Measurements from ENCODE around the gene FBXO36. TPM values are rescaled to one million over a fixed set of nuclear protein-coding genes. Genes with fewer than 3 reads are reported as not detected.

Gene FBXO36
- total RNA-seq, 1 donor from 2014 or later: 0.58 TPM

DNA sequence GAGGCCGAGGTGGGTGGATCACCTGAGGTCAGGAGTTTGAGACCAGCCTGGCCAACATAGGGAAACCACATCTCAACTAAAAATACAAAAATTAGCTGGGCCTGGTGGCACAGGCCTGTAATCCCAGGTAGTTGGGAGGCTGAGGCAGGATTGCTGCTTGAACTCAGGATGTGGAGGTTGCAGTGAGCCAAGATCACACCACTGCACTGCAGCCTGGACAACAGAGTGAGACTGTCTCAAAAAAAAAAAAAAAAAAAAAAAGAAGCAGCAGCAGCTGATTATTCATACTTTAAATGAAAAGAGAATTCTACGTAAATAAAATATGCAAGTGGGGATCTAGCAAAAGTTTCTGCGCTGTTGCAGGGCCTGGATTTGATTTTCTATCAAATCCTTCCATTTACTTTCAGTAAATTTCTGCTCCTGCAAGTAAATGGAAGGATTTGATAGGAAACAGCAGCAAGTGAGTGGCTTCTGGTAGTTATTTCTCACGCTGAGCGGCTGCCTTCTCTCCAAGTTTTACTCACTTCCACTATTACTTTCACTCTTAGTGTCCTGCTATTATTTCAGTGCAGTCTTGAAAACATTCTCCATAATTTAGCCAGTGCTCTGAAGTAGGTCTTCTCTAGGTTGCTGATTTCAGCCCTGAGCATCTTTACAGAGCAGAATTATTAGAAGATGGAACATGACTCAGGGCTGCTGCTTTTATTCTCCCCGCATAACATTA is 78.0 kb downstream of the FBXO36 start:
- H3K36me3 ChIP-seq: no peaks in the 10 kb centered on the region
- no peak overlapping the region for H3K27ac ChIP-seq (replicated peaks)
- intact Hi-C loops (cut with micrococcal nuclease): loop anchor here (10.0 kb wide), 1 partner anchor 65 kb away; the partner anchor contains the start of gene SLC16A14
- no peak for DNase-seq
- H3K27me3 ChIP-seq (ENCODE audit: low read depth): no peaks in the 10 kb centered on the region
- H3K9me3 ChIP-seq (replicated peaks): no peaks in the 10 kb centered on the region
- no peaks in the 10 kb centered on the region for H3K4me1 ChIP-seq
- no peak overlapping the region for H3K4me3 ChIP-seq
- TF ChIP-seq, protein P1, sequence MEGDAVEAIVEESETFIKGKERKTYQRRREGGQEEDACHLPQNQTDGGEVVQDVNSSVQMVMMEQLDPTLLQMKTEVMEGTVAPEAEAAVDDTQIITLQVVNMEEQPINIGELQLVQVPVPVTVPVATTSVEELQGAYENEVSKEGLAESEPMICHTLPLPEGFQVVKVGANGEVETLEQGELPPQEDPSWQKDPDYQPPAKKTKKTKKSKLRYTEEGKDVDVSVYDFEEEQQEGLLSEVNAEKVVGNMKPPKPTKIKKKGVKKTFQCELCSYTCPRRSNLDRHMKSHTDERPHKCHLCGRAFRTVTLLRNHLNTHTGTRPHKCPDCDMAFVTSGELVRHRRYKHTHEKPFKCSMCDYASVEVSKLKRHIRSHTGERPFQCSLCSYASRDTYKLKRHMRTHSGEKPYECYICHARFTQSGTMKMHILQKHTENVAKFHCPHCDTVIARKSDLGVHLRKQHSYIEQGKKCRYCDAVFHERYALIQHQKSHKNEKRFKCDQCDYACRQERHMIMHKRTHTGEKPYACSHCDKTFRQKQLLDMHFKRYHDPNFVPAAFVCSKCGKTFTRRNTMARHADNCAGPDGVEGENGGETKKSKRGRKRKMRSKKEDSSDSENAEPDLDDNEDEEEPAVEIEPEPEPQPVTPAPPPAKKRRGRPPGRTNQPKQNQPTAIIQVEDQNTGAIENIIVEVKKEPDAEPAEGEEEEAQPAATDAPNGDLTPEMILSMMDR (IDR thresholded peaks at IDR 0.05; ENCODE audit: borderline replicate concordance): no peak

DNA sequence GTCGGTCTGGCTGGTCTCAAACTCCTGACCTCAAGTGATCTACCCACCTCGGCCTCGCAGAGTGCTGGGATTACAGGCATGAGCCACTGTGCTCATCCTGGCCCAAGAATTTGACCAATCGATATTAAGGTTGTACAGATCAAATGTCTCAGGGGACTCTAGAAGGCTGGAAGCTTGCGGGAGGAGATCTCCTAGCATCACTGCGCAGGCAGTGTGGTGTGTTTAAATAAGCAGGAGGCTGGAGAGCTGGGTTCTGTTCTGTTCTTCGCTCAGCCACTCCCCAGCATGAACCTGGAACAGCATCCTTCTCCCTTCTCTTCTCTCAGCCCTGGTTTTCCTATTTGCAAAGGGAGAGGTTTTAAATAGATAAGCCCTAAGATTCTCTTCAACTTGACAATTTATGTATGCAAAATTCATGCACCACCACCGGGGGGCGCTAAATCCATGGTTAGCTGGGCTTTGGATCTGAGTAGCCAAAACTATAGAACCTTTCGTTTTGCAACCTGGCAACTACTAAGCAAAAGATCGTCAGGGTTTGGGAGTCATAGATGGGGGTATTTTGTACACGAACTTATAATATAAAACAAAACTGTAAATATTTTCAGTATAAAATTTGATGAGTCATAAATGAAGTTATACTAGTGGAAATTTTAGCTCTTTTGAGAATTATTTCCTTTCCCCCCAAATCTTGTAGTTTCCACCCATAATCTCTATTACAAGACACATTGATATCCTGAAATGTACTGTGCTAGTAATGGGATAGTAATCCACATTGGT is 85.8 kb downstream of the FBXO36 start:
- TF ChIP-seq, protein P1 (IDR thresholded peaks at IDR 0.05; ENCODE audit: borderline replicate concordance): peak; percentile 87
- Histone ChIP-seq H3K4me1 (peaks cover 6% of the 10 kb centered on the region), H3K27me3 (ENCODE audit: low read depth) (no peaks in the 10 kb centered on the region), H3K36me3 (no peaks in the 10 kb centered on the region), H3K27ac (replicated peaks) (no peak overlapping the region), H3K9me3 (replicated peaks) (no peaks in the 10 kb centered on the region), H3K4me3 (peak overlapping the region; percentile 30)
- intact Hi-C loops (cut with micrococcal nuclease): loop anchor here (5.0 to 10.0 kb wide), 2 partner anchors 57 to 604 kb away; partner anchors contain the start of gene SLC16A14
- peak; percentile 69 for DNase-seq

DNA sequence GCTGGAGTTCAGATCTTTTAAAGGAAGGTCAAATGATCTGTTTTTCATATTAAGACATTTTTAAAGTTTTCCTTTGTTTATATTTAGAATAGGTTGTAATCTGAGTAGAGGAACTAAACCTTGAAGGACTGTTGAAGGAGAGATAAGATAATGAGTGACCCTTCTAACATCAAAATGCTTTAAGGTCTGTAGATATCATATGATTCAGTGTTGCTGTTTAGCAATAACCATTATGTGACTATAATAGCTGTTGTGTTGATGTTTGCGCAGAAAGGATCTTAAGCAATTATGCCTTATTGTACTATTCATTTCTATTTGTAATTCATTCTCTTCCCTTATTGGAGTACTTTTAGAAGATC is 86.4 kb downstream of the FBXO36 start:
- H3K4me1 ChIP-seq: peaks cover 6% of the 10 kb centered on the region
- intact Hi-C loops (cut with micrococcal nuclease): loop anchor here (5.0 to 10.0 kb wide), 2 partner anchors 56 to 604 kb away; partner anchors contain the start of gene SLC16A14
- H3K9me3 ChIP-seq (replicated peaks): no peaks in the 10 kb centered on the region
- H3K4me3 ChIP-seq: peak overlapping the region; percentile 30
- no peak for DNase-seq
- no peak overlapping the region for H3K27ac ChIP-seq (replicated peaks)
- H3K27me3 ChIP-seq (ENCODE audit: low read depth): no peaks in the 10 kb centered on the region
- TF ChIP-seq, protein P1 (IDR thresholded peaks at IDR 0.05; ENCODE audit: borderline replicate concordance): no peak
- H3K36me3 ChIP-seq: no peaks in the 10 kb centered on the region

DNA sequence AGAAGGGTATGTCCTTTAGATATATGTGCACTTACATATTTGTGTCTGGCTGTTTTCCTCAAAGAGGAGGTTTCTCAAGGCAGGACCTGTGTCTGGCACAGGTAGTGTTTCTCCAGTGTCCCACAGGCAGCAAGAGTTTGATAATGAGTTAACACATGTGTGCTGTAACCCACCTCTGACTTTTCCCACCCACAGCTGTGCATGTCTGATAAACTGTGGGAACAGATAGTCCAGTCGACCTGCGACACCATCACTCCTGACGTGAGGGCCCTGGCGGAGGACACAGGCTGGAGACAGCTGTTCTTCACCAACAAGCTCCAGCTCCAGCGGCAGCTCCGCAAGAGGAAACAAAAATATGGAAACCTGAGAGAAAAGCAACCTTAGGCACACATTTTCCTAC is 88.2 kb downstream of the FBXO36 start:
- intact Hi-C loops (cut with micrococcal nuclease): loop anchor here (10.0 kb wide), 1 partner anchor 154 kb away; no protein-coding TSS in a partner anchor
- no peaks in the 10 kb centered on the region for H3K36me3 ChIP-seq
- TF ChIP-seq, protein P1 (IDR thresholded peaks at IDR 0.05; ENCODE audit: borderline replicate concordance): no peak

DNA sequence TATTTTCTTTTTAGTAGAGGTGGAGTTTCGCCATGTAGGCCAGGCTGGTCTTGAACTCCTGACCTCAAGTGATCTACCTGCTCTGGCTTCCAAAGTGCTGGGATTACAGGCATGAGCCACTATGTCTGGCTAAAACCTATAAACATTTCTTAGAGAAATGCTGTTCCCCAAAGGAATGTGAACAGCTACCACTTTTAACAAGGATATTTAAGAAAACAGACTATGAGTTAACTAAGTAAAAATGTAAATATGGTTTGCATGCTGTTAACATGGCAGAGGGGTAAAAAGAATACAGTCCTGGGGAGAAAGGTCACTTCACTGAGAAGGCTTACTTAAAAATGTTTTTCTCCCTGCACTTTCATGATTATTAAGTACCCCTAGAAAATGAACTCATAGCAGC is 89.3 kb downstream of the FBXO36 start:
- Histone ChIP-seq H3K27me3 (ENCODE audit: low read depth) (no peaks in the 10 kb centered on the region), H3K27ac (replicated peaks) (no peak overlapping the region), H3K9me3 (replicated peaks) (peaks cover 7% of the 10 kb centered on the region), H3K4me3 (no peak overlapping the region), H3K4me1 (peaks cover 6% of the 10 kb centered on the region), H3K36me3 (no peaks in the 10 kb centered on the region)
- intact Hi-C loops (cut with micrococcal nuclease): loop anchor here (10.0 kb wide), 1 partner anchor 153 kb away; no protein-coding TSS in a partner anchor
- no peak for DNase-seq
- TF ChIP-seq, protein P1 (IDR thresholded peaks at IDR 0.05; ENCODE audit: borderline replicate concordance): no peak

More for the DNA sequence above, 88.2 kb downstream of the FBXO36 start:
- Histone ChIP-seq H3K9me3 (replicated peaks) (no peaks in the 10 kb centered on the region), H3K27me3 (ENCODE audit: low read depth) (no peaks in the 10 kb centered on the region), H3K27ac (replicated peaks) (no peak overlapping the region), H3K4me1 (peaks cover 6% of the 10 kb centered on the region), H3K4me3 (no peak overlapping the region)
- no peak for DNase-seq

Data from left ventricle myocardium inferior (tissue), 1 donor.